Type B pancreatic cell (in vitro differentiated cells): ENCODE data around the gene RUNX1. TPM values are rescaled to one million over a fixed set of nuclear protein-coding genes. Genes with fewer than 3 reads are reported as not detected.

Experiments used
- DNase-seq: peaks from one replicate; pipeline ENCODE4 v3.0.0; 2021; ENCODE audit warnings: mixed read lengths; ENCODE audit not compliant: unreplicated experiment; ENCODE audit errors: extremely low spot score
- H3K27ac Mint-ChIP-seq: 2 replicates; pipeline ENCODE4 v1.8.0; 2021; ENCODE audit warnings: mild to moderate bottlenecking, mixed read lengths
- H3K27me3 Mint-ChIP-seq: 2 replicates; pipeline ENCODE4 v1.8.0; 2021; ENCODE audit warnings: mixed read lengths
- H3K36me3 Mint-ChIP-seq: 2 replicates; pipeline ENCODE4 v1.8.0; 2021; ENCODE audit warnings: mixed read lengths
- H3K4me1 Mint-ChIP-seq: one replicate; pipeline ENCODE4 v1.8.0; 2021; ENCODE audit warnings: mixed read lengths; ENCODE audit not compliant: unreplicated experiment
- H3K4me3 Mint-ChIP-seq: 2 replicates; pipeline ENCODE4 v1.8.0; 2021; ENCODE audit warnings: mild to moderate bottlenecking, mixed read lengths
- H3K9me3 Mint-ChIP-seq: 2 replicates; pipeline ENCODE4 v1.8.0; 2021; ENCODE audit warnings: mixed read lengths
- total RNA-seq: library from RNA; stranded (reverse); gene quantifications from 2 replicates; pipeline ENCODE4 v1.2.1, GENCODE V29; 2021; ENCODE audit warnings: low replicate concordance
- TF ChIP-seq, protein P1 (sequence below): fragments of 200-600 bp; sonication (generic); conservative IDR thresholded peaks from 2 replicates; pipeline ENCODE4 v1.5.0; 2021; ENCODE audit warnings: antibody characterized with exemption, mild to moderate bottlenecking

RUNX1 gene
- total RNA-seq, 1 donor from 2014 or later = 11.9 TPM

DNA sequence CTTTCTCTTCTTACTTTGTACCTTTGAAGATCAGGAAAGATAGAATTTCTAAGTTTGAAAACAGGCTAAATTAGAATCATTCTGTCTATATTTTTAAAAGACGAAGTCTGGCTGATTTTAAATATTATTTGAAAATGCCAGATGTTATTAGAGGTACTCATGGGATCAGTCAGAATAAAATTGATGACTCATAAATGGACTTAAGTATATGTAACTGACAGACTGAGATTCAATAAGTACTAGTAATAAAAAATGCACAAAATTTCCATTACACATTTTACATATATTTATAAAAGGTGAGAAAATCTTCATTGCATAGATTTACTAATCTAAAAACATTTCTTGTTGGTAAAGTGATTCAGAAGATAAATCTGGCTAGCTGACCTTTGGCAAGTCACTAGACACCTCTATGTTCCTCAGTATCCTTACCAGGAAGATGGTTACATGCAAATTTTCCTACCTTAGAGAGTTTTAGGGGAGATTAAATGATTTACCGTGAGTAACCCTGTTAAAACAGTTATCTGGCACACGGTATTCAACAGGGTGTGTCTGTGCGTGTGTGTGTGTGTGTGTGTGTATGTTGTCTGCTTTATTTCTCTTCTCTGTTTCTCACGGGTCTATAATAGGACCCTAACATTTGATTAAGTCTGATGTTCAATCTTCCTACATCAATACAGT is 189.0 kb downstream of the RUNX1 start:
- H3K9me3 Mint-ChIP-seq = no peaks in the 10 kb centered on the region
- no peak for DNase-seq
- peaks cover 15% of the 10 kb centered on the region for H3K4me1 Mint-ChIP-seq
- peaks cover 9% of the 10 kb centered on the region for H3K27me3 Mint-ChIP-seq
- H3K4me3 Mint-ChIP-seq = no peak overlapping the region
- TF ChIP-seq, protein P1, sequence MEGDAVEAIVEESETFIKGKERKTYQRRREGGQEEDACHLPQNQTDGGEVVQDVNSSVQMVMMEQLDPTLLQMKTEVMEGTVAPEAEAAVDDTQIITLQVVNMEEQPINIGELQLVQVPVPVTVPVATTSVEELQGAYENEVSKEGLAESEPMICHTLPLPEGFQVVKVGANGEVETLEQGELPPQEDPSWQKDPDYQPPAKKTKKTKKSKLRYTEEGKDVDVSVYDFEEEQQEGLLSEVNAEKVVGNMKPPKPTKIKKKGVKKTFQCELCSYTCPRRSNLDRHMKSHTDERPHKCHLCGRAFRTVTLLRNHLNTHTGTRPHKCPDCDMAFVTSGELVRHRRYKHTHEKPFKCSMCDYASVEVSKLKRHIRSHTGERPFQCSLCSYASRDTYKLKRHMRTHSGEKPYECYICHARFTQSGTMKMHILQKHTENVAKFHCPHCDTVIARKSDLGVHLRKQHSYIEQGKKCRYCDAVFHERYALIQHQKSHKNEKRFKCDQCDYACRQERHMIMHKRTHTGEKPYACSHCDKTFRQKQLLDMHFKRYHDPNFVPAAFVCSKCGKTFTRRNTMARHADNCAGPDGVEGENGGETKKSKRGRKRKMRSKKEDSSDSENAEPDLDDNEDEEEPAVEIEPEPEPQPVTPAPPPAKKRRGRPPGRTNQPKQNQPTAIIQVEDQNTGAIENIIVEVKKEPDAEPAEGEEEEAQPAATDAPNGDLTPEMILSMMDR = no peak
- no peak overlapping the region for H3K27ac Mint-ChIP-seq
- no peaks in the 10 kb centered on the region for H3K36me3 Mint-ChIP-seq

DNA sequence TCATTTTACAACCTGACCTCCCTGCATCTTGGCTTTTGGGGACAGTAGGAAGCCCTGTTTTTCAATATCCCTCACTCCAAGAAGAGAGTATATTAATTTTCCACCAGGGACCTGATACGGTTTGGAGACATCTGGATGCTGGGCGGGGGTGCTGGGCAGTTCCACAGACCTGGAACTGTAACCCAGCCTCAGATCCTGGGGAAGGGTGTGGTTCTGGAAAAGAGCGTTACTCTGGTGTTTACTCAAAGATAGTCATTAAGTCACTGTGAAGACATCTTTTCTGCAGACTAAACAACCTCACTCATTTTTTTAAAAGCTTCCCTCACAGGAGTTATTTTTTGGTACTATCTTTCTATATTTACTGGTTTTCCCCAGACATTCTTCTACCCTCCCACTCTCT is 190.5 kb downstream of the RUNX1 start:
- peaks cover 9% of the 10 kb centered on the region for H3K27me3 Mint-ChIP-seq
- H3K36me3 Mint-ChIP-seq = no peaks in the 10 kb centered on the region
- TF ChIP-seq, protein P1 = no peak
- H3K9me3 Mint-ChIP-seq = no peaks in the 10 kb centered on the region
- H3K27ac Mint-ChIP-seq = no peak overlapping the region
- no peak overlapping the region for H3K4me3 Mint-ChIP-seq
- H3K4me1 Mint-ChIP-seq = no peaks in the 10 kb centered on the region
- DNase-seq = no peak

DNA sequence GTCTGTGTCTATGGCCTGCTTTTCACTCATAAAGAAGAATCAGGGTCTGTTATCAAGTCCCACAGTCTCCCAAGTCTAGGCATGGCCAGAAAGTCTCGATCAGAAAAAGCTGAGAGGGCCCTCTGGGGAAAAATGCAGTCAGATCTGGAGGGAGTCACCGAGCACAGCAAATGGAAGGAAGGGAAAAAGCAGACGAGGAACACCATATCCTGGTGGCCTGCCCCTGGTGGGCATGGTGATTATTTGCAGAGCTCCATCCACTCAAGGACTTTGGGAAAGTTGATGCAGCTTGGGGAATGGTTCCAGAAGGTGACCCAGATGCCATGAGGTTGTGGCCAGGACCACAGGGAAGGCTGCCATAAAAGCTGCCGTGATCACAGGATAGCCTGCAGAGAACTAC is 191.2 kb downstream of the RUNX1 start:
- DNase-seq = no peak
- H3K9me3 Mint-ChIP-seq = no peaks in the 10 kb centered on the region
- H3K4me3 Mint-ChIP-seq = no peak overlapping the region
- TF ChIP-seq, protein P1 = peak; percentile 43
- H3K36me3 Mint-ChIP-seq = no peaks in the 10 kb centered on the region
- no peak overlapping the region for H3K27ac Mint-ChIP-seq
- peaks cover 9% of the 10 kb centered on the region for H3K27me3 Mint-ChIP-seq
- H3K4me1 Mint-ChIP-seq = no peaks in the 10 kb centered on the region

DNA sequence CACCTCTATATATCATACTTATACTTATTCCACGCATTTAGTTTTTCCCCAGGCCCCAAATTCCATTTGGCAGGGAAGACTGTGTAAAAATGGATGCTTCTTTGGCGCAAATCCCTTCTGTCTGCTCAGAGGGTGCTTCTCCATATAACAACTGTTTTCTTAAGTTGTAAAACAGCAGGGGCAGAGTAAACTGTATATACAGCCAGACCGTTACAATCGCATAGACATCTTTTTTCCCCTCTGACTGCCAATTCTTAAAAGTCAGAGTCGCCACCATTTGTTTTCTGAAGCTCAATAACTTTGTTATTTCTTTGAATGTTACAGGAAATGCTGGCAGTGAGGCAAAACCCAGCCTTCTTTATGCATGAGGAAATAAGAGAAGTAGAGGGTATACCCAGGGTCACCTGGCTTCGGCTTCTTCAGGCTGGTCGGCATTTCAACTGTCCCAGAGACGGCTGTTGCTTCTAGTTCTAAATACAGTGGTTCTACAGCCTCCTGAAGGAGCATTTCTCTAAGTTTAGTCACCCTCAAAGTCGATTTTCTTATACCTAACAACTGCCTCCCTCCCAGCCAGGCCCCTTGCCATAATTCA is 191.9 kb downstream of the RUNX1 start:
- Mint-ChIP-seq H3K4me3 (no peak overlapping the region), H3K27me3 (peaks cover 8% of the 10 kb centered on the region), H3K4me1 (no peaks in the 10 kb centered on the region), H3K9me3 (no peaks in the 10 kb centered on the region), H3K27ac (no peak overlapping the region), H3K36me3 (no peaks in the 10 kb centered on the region)
- DNase-seq = no peak
- TF ChIP-seq, protein P1 = no peak

DNA sequence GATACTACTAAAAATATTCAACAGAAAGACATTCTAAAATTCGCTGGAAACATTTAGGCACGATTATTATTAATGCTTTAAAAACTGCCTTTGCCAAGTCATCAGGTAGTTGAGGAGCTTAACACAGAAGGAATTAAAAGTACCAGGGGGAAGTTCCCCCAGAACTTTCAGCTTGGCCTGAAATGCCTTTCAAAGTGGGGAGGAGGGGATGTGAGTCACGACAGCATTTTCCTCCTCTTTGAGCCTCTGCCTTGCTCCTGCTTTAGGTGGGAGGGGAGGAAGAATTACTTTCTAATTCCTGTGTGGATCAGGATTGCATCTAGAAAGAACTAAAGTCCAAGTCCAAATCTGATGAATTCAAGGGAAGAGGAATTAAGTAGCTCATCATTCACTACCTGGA is 196.7 kb downstream of the RUNX1 start:
- Mint-ChIP-seq H3K4me3 (no peak overlapping the region), H3K4me1 (peaks cover 3% of the 10 kb centered on the region), H3K36me3 (no peaks in the 10 kb centered on the region), H3K27ac (no peak overlapping the region), H3K9me3 (no peaks in the 10 kb centered on the region), H3K27me3 (no peaks in the 10 kb centered on the region)
- TF ChIP-seq, protein P1 = no peak
- DNase-seq = no peak
